Transverse colon (tissue), 4 donors: Measurements from ENCODE around the gene DPYSL5. TPM values are rescaled to one million over a fixed set of nuclear protein-coding genes. Genes with fewer than 3 reads are reported as not detected.

Experiments used
- DNase-seq: peaks from one replicate; pipeline ENCODE4 v3.0.0-alpha.2; 2019
- H3K27ac ChIP-seq, 4 donors: fragments of 200-600 bp; sonication (generic); 2 replicates each; pipeline ENCODE4 v1.5.1; 2016 to 2018; ENCODE audit warnings: inconsistent platforms in 4 of 4
- H3K27me3 ChIP-seq: fragments of 200-600 bp; sonication (generic); 2 replicates; pipeline ENCODE4 v1.5.1; 2017; ENCODE audit warnings: inconsistent platforms
- H3K36me3 ChIP-seq, 4 donors: fragments of 200-600 bp; sonication (generic); 2 replicates each; pipeline ENCODE4 v1.5.1; 2017 to 2019; ENCODE audit warnings: inconsistent platforms in 4 of 4
- H3K4me1 ChIP-seq, 4 donors: fragments of 200-600 bp; sonication (generic); 2 replicates each; pipeline ENCODE4 v1.5.1; 2017 to 2020; ENCODE audit warnings: inconsistent platforms in 4 of 4
- H3K4me3 ChIP-seq, 4 donors: fragments of 200-600 bp; sonication (generic); 1 replicate in 1 of 4; 2 replicates in 3 of 4; pipeline versions ENCODE4 v1.5.1 to v1.6.1; 2017 to 2019; ENCODE audit warnings: inconsistent platforms in 4 of 4
- H3K9me3 ChIP-seq, 2 donors: fragments of 200-600 bp; sonication (generic); 2 replicates each; pipeline ENCODE4 v1.5.1; 2017 to 2019; ENCODE audit warnings: inconsistent platforms in 2 of 2
- CTCF ChIP-seq, 5 experiments: fragments of 200-600 bp in 3 of 5; fragments of 450-650 bp in 2 of 5; sonication (generic) in 3 of 5; IDR thresholded peaks; 1 replicate in 2 of 5; 2 replicates in 3 of 5; pipeline ENCODE4 v1.5.1; 2016 to 2017; ENCODE audit warnings: antibody characterized with exemption in 5 of 5, inconsistent platforms in 3 of 5, mild to moderate bottlenecking in 2 of 5, moderate library complexity in 1 of 5
- EP300 ChIP-seq: sonication (generic); formaldehyde crosslinking; IDR thresholded peaks from one replicate; pipeline ENCODE4 v1.6.1; 2017; ENCODE audit warnings: antibody characterized with exemption, low read depth
- POLR2A ChIP-seq: fragments of 450-650 bp; IDR thresholded peaks from one replicate; pipeline ENCODE4 v1.6.1; 2016; ENCODE audit warnings: antibody characterized with exemption, mild to moderate bottlenecking, moderate library complexity
- POLR2AphosphoS5 ChIP-seq, 3 donors: sonication (generic); formaldehyde crosslinking; IDR thresholded peaks; one replicate each; pipeline ENCODE4 v1.6.1; 2016; ENCODE audit warnings: antibody characterized with exemption in 3 of 3
- WGBS, 2 donors: methylation state at CpG; one replicate each; pipeline ENCODE4 v1.1.5; 2018; ENCODE audit warnings: low coverage in 1 of 2; 5-methylcytosine and 5-hydroxymethylcytosine counted together
- in situ Hi-C, 4 donors: fragments of 200-750 bp; cut with MboI; loops; one replicate each; pipeline versions ENCODE4 v1.15.0 to v1.15.1; 2017; ENCODE audit warnings: low sequenced_read_pairs in 3 of 4, low pct_ligation_motif_present in 1 of 4, low pct_unique_long_range_greater_than_20kb in 1 of 4
- intact Hi-C: fragments of 100-400 bp; cut with DNase I; formaldehyde crosslinking; loops from one replicate; pipeline ENCODE4 v1.15.1; 2023; ENCODE audit warnings: low total_unique reads
- total RNA-seq, 4 donors: library from RNA; depleted of rRNA; stranded (reverse); fragments of >200 nt; gene quantifications; one replicate each; pipeline ENCODE4 v1.1.0, GENCODE V29; 2016

Gene DPYSL5
- total RNA-seq, 4 donors from 2014 or later = 0.32 TPM; not detected in 3

- H3K36me3 ChIP-seq = no peaks in the 10 kb centered on the region
- in situ Hi-C loops = no loop called here
- intact Hi-C loops = no loop called here
- H3K4me1 ChIP-seq = no peaks in the 10 kb centered on the region
- H3K4me3 ChIP-seq = no peak overlapping the region
- WGBS, 2 donors = 59 to 66% methylated on average over 2 of the region's 2 CpGs
- DNase-seq = no peak
- H3K9me3 ChIP-seq = no peaks in the 10 kb centered on the region
- H3K27me3 ChIP-seq = peaks cover 36% of the 10 kb centered on the region
- TF ChIP-seq POLR2A (no peak), POLR2AphosphoS5 (IDR thresholded peaks at IDR 0.05) (no peak), EP300 (no peak), CTCF (IDR thresholded peaks at IDR 0.05) (no peak)
- no peak overlapping the region for H3K27ac ChIP-seq
Observed at GRCh38 chr2:26861610-26862224, 13.8 kb downstream of the DPYSL5 start.

- WGBS, 2 donors = 78 to 89% methylated on average over 2 of the region's 2 CpGs
- intact Hi-C loops = no loop called here
- H3K4me1 ChIP-seq = no peaks in the 10 kb centered on the region
- no peak overlapping the region for H3K4me3 ChIP-seq
- H3K27ac ChIP-seq = no peak overlapping the region
- H3K9me3 ChIP-seq = no peaks in the 10 kb centered on the region
- peaks cover 28% of the 10 kb centered on the region for H3K27me3 ChIP-seq
- TF ChIP-seq EP300 = no peak
- no peak for TF ChIP-seq POLR2AphosphoS5 (IDR thresholded peaks at IDR 0.05)
- TF ChIP-seq CTCF (IDR thresholded peaks at IDR 0.05) = no peak
- no peak for TF ChIP-seq POLR2A
- in situ Hi-C loops = no loop called here
- DNase-seq = no peak
- no peaks in the 10 kb centered on the region for H3K36me3 ChIP-seq
Observed at GRCh38 chr2:26864226-26864625, 16.3 kb downstream of the DPYSL5 start.

GRCh38 chr2:26864646-26865045 is 16.7 kb downstream of the DPYSL5 start:
- Histone ChIP-seq H3K4me1 (no peaks in the 10 kb centered on the region), H3K4me3 (no peak overlapping the region), H3K36me3 (no peaks in the 10 kb centered on the region), H3K27ac (no peak overlapping the region), H3K9me3 (no peaks in the 10 kb centered on the region), H3K27me3 (peaks cover 25% of the 10 kb centered on the region)
- in situ Hi-C loops = no loop called here
- intact Hi-C loops = no loop called here
- 74 to 80% methylated on average over 3 to 7 of the region's 7 CpGs for WGBS, 2 donors
- no peak for DNase-seq
- TF ChIP-seq CTCF (IDR thresholded peaks at IDR 0.05) (no peak), POLR2AphosphoS5 (IDR thresholded peaks at IDR 0.05) (no peak)

- H3K27ac ChIP-seq = no peak overlapping the region
- 92 to 94% methylated on average over 4 of the region's 4 CpGs for WGBS, 2 donors
- in situ Hi-C loops (no loop called here), intact Hi-C loops (no loop called here)
- H3K4me3 ChIP-seq = no peak overlapping the region
- H3K9me3 ChIP-seq = no peaks in the 10 kb centered on the region
- no peak for DNase-seq
- no peaks in the 10 kb centered on the region for H3K4me1 ChIP-seq
- peaks cover 34% of the 10 kb centered on the region for H3K27me3 ChIP-seq
- H3K36me3 ChIP-seq = no peaks in the 10 kb centered on the region
- TF ChIP-seq POLR2AphosphoS5 (IDR thresholded peaks at IDR 0.05) (no peak), CTCF (IDR thresholded peaks at IDR 0.05) (no peak), EP300 (no peak), POLR2A (no peak)
Observed at GRCh38 chr2:26870585-26871095, 22.7 kb downstream of the DPYSL5 start.
